ENCODE results near the gene MANBA.
"Not testable (repeated sequence)": the region's sequence is repeated elsewhere in the genome, so short reads cannot be mapped to it uniquely, and the experiment has no call there.

The MANBA gene

DNA sequence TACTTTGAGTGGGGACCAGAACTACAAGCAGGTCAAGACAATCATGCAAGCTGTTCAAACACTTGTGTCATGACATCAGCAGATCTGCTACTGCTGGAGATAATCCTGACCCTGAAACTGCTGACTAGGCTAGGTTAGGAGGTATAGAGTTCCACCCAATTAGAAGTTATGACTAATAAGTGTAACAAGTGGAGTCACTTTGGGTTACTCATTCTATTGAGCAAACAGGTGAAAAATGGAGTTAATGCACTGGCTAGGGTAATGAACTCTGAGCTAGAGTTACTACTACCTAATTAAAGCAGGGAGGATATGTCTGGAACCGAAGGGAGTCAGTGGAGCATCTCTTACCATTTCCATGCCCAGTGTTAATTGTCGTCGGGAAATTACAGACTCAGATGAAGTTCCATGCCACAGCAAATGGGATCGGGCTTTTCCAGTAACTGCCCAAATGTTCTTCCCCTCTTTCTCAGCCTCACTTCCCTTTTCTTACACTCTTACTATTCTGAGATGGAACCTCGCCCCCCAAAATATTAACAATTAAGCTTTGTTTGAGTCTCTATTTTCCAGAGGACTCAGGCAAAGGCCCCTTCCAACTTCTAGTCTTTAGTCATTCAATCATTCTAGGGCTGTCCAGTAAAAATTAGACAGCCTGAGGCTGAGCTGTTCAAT lies 19.8 kb upstream of the MANBA start:
- Mint-ChIP-seq H3K9me3 (ENCODE audit: low read depth) (no peaks in the 10 kb centered on the region), H3K27me3 (no peaks in the 10 kb centered on the region), H3K36me3 (no peaks in the 10 kb centered on the region), H3K4me3 (no peak overlapping the region), H3K4me1 (ENCODE audit: low read depth) (no peaks in the 10 kb centered on the region), H3K27ac (no peak overlapping the region)

DNA sequence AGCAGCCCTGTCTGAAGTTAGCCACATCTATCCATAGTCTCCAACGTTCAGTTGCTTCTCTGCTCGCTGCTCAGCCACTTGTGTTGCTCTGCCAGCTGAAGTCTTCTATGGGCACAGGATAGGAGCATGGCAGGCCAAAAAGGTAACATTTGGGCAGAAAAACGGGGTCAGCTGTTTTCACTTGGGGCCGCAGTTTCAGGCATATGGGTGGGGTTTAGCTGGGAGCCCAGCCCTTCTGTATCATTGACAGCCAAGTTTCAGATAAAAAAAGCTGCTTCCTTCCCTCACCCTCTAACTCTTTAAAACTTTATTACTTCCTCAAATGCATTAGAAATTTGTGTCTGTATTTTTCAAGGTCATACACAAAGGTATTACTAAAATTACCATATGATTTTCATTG lies 18.4 kb upstream of the MANBA start:
- Mint-ChIP-seq H3K4me3 (no peak overlapping the region), H3K27ac (no peak overlapping the region), H3K36me3 (no peaks in the 10 kb centered on the region), H3K4me1 (ENCODE audit: low read depth) (no peaks in the 10 kb centered on the region), H3K9me3 (ENCODE audit: low read depth) (no peaks in the 10 kb centered on the region), H3K27me3 (no peaks in the 10 kb centered on the region)

DNA sequence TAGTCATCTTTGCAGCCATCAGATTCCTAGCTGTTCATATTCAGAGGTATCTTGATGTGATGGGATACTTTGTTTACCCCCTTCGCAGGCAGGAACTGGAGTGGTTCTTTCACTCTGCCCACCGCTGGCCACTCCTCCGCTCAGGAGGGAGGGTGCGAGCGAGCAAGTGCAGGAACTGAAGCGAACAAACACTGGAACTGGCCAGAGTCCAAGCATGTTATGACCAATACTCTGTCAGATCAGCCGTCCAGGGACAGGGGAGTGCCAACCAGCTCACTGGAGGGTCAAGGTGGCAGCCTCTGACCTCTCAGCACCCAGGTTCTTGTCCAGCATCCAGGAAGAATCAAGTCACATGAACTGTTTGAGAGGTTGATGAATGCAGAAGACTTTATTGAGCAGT lies 18.0 kb upstream of the MANBA start:
- Mint-ChIP-seq H3K4me1 (ENCODE audit: low read depth) (no peaks in the 10 kb centered on the region), H3K9me3 (ENCODE audit: low read depth) (no peaks in the 10 kb centered on the region), H3K27me3 (no peaks in the 10 kb centered on the region), H3K4me3 (no peak overlapping the region), H3K27ac (no peak overlapping the region), H3K36me3 (no peaks in the 10 kb centered on the region)

DNA sequence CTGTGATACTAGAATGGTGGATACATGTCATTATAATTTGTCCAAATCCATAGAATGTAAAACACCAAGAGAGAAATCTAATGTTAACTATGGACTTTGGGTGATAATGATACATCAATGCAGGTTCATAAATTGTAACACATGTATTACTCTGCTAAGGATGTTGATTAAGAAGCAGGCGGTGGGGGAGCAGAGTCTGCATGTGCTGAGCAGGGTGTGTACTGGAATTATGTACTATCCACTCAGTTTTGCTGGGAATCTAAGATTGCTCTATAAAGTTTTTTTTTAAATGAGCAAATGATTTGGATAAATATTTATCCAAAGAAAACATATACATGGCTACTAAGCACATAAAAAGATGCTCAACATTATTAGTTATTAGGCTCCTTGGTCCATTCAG lies 15.0 kb upstream of the MANBA start:
- Mint-ChIP-seq H3K36me3 (no peaks in the 10 kb centered on the region), H3K27ac (no peak overlapping the region), H3K9me3 (ENCODE audit: low read depth) (no peaks in the 10 kb centered on the region), H3K27me3 (no peaks in the 10 kb centered on the region), H3K4me3 (no peak overlapping the region), H3K4me1 (ENCODE audit: low read depth) (no peaks in the 10 kb centered on the region)

DNA sequence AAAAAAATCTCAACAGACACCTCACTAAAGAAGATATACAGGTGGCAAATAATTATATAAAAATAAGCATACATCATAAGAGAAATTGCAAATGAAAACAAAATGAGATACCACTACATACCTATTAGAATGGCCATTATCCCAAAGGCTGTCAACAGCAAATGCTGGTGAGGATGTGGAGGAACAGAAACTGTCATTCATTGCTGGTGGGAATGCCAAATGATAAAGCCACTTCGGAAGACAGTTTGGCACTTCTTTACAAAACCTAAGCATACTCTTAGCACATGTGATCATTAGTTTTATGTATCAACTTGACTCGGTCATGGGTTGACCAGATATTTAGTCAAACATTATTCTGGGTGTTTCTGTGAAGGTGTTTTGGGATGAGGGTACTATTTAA lies 13.5 kb upstream of the MANBA start:
- no peak overlapping the region for H3K4me3 Mint-ChIP-seq
- no peaks in the 10 kb centered on the region for H3K27me3 Mint-ChIP-seq
- H3K36me3 Mint-ChIP-seq: no peaks in the 10 kb centered on the region
- no peaks in the 10 kb centered on the region for H3K4me1 Mint-ChIP-seq (ENCODE audit: low read depth)
- H3K27ac Mint-ChIP-seq: no peak overlapping the region
- H3K9me3 Mint-ChIP-seq (ENCODE audit: low read depth): no peaks in the 10 kb centered on the region

DNA sequence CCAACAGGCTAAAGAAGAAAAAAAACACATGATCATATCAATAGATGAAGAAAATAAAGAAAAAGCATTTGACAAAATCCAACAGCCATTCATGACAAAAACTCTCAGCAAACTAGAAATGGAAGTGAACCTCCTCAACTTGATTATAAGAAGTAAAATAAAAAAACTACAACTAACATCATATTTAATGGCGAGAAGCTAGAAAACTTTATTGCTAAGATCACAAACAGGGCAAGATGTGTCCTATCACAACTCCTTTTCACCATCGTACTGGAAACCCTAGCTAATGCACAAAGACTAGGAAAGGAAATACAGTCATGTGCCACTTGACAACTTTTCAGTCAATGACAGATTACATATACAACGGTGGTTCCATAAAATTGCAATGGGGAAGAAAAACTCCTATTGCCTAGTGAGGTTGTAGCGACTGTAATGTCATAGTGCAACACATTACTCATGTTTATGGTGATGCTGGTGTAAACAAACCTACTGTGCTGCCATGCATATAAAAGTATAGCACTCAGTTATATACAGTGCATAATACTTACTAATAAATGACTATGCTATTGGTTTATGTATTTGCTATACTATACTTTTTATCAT lies 12.1 kb upstream of the MANBA start:
- H3K27me3 Mint-ChIP-seq: no peaks in the 10 kb centered on the region

DNA sequence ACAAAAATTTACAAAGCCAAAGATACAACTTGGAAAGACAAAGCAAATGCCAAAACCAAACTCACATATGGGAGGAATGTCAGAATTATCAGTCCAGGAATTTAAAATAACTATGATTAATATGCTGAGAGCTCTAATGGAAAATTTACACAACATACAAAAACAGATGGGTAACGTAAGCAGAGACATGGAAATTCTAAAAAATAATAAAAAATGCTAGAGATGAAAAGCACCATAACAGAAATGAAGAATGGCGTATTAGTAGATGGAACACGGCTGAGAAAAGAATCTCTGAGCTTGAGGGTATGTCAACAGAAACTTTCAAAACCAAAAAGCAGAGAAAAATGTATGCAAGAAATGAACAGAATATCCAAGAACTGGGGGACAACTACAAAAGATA lies 4.1 kb upstream of the MANBA start:
- Mint-ChIP-seq H3K27ac (no peak overlapping the region), H3K27me3 (peaks cover 2% of the 10 kb centered on the region), H3K4me3 (no peak overlapping the region), H3K9me3 (ENCODE audit: low read depth) (no peaks in the 10 kb centered on the region), H3K36me3 (no peaks in the 10 kb centered on the region), H3K4me1 (ENCODE audit: low read depth) (peaks cover 13% of the 10 kb centered on the region)

More for the DNA sequence above, 12.1 kb upstream of the MANBA start:
- no peak overlapping the region for H3K4me3 Mint-ChIP-seq
- no peaks in the 10 kb centered on the region for H3K9me3 Mint-ChIP-seq (ENCODE audit: low read depth)
- no peaks in the 10 kb centered on the region for H3K36me3 Mint-ChIP-seq
- no peaks in the 10 kb centered on the region for H3K4me1 Mint-ChIP-seq (ENCODE audit: low read depth)
- H3K27ac Mint-ChIP-seq: no peak overlapping the region

DNA sequence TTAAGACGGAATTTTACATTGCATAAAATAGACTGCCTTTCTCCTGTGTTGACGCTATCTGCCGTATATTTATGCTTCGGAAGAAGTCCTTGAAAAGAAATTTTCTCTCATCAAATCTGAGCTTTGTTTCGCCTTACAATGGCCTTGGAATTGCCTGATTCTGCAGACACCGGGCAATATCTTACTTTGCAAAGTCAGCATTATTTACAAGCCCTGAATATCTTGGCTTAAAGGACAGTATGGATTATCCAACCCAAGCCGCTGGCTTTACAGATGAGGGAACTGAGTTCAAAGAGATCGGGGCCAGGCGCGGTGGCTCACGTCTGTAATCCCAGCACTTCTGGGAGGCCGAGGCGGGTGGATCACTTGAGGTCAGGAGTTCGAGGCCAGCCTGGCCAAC lies 1.1 kb upstream of the MANBA start:
- peak overlapping the region; percentile 96 for H3K4me3 Mint-ChIP-seq
- H3K36me3 Mint-ChIP-seq: no peaks in the 10 kb centered on the region
- no peak overlapping the region for H3K27ac Mint-ChIP-seq
- no peaks in the 10 kb centered on the region for H3K9me3 Mint-ChIP-seq (ENCODE audit: low read depth)
- peaks cover 38% of the 10 kb centered on the region for H3K4me1 Mint-ChIP-seq (ENCODE audit: low read depth)
- H3K27me3 Mint-ChIP-seq: peaks cover 2% of the 10 kb centered on the region

DNA sequence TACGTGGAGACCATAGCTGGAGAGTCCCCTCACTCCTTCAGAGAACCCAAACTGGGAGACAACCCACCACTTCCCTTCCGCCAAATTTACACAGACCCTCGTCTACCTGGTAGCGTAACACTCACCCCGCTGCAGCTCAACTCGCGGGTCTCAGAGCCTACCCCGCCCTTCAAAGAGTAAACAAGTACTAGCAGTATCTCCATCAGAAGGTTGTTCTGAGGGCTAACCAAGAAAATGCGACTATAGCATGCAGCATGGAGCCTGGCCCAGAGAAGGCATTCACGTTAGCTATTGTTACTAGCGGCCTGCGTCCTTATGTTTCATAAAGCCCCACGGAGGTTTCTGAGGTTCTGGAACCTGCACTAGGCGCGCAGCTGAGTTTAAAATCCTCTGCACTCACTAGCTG lies 531 bp upstream of the MANBA start:
- no peaks in the 10 kb centered on the region for H3K9me3 Mint-ChIP-seq (ENCODE audit: low read depth)
- H3K27me3 Mint-ChIP-seq: peaks cover 2% of the 10 kb centered on the region
- H3K4me1 Mint-ChIP-seq (ENCODE audit: low read depth): peaks cover 38% of the 10 kb centered on the region
- H3K36me3 Mint-ChIP-seq: no peaks in the 10 kb centered on the region
- peak overlapping the region; percentile 96 for H3K4me3 Mint-ChIP-seq
- H3K27ac Mint-ChIP-seq: peak overlapping the region; percentile 78

DNA sequence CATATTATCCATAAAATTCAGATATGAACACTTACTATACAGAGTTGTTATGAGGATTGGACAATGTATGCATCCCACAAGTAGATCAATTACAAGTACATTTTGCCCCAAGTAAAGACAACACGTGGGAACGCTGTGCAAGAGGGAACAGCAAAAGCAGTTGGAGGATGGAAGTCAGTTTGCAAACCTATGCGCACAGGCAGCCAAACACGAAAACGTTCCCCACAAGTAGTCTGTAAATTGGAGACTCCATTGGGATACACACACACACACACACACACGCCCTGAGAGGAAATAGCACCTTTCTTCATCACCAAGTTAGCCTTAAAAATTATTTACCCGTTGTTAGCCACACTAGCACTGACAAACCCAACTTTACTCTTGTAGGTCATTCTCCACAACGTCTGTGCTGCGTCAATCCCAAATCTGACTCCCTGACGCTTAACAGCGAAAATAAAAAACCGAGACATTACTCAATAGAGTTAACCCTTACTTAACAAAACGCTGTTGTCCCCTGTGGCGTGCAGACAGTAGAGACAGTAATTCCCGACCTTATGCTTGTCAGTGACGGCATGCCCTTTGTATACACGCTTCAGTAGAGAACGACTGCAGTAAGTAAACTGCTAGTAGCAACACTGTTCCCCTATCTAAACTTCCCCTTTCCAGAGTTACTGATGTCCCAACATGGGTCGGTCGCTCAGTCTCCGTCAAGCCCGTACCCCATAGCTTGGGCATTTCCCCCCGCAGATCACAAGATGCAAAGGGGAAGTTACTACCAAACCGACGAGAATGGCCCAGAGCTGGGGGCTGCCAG lies 730 bp downstream of the MANBA start:
- H3K4me1 Mint-ChIP-seq (ENCODE audit: low read depth): peaks cover 38% of the 10 kb centered on the region

DNA sequence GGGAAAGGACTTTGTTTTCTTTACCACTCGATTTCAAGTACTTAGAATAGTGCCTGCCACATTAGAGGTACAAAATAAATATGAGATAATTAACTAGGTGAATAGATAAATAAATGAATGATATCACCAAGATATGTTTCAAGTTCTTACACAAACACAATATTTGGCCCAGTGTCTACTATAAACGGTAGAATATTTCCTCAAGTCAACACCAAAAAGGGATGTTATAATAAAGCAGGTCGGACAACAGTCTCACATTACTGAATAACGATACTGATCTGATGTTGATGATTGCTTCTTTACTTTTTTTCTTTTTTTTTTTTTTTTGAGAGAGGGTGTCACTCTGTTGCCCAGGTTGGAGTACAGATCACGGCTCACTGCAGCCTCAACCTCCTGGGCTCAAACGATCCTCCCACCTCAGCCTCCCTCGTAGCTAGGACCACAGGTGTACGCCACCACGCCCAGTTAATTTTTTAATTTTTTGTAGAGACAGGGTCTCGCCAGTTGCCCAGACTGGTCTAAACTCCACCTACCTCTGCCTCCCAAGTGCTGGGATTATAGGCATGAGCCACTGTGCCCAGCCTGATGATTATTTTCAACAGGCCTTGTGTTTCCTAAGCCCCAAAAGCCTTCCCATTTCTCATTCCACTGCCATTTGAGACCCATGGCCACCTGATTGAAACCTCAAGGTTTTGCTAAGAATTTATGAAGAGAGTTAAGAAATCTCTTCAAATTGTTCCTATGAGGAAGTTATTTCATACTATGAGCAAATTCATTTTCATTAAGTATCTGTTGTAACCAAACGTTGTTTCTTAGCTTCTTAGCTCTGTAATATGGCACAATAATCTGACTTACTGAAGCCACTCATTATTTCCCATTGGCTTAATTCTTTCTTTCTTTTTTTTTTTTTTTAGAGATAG lies 2.3 kb downstream of the MANBA start:
- H3K27ac Mint-ChIP-seq: no peak overlapping the region
- peaks cover 38% of the 10 kb centered on the region for H3K4me1 Mint-ChIP-seq (ENCODE audit: low read depth)
- peaks cover 2% of the 10 kb centered on the region for H3K36me3 Mint-ChIP-seq
- no peaks in the 10 kb centered on the region for H3K27me3 Mint-ChIP-seq
- no peak overlapping the region for H3K4me3 Mint-ChIP-seq
- no peaks in the 10 kb centered on the region for H3K9me3 Mint-ChIP-seq (ENCODE audit: low read depth)

More for the DNA sequence above, 730 bp downstream of the MANBA start:
- peak overlapping the region; percentile 96 for H3K4me3 Mint-ChIP-seq
- peaks cover 2% of the 10 kb centered on the region for H3K27me3 Mint-ChIP-seq
- no peaks in the 10 kb centered on the region for H3K9me3 Mint-ChIP-seq (ENCODE audit: low read depth)
- peak overlapping the region; percentile 91 for H3K27ac Mint-ChIP-seq
- H3K36me3 Mint-ChIP-seq: peaks cover under 1% of the 10 kb centered on the region

DNA sequence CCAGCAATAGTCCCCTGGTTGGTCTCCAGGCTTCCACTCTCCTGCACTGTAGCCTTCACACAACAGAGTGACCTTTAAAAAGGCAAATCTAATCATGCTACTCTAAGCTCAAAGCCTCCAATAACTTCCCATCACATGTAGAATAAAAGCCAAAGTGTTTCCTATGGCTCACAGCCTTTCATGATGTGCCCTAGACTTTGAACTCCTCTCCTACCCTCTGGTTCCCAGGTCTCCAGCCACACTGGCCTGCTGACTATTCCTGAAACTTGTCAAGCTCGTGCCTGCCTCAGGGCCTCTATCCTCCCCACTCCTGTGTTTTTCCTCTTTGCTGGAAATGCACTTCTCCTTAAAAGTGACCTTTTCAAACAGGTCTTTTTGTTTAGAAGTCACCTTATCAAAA lies 3.1 kb downstream of the MANBA start:
- no peak overlapping the region for H3K4me3 Mint-ChIP-seq
- no peak overlapping the region for H3K27ac Mint-ChIP-seq
- no peaks in the 10 kb centered on the region for H3K9me3 Mint-ChIP-seq (ENCODE audit: low read depth)
- peaks cover 38% of the 10 kb centered on the region for H3K4me1 Mint-ChIP-seq (ENCODE audit: low read depth)
- no peaks in the 10 kb centered on the region for H3K27me3 Mint-ChIP-seq
- peaks cover 2% of the 10 kb centered on the region for H3K36me3 Mint-ChIP-seq

DNA sequence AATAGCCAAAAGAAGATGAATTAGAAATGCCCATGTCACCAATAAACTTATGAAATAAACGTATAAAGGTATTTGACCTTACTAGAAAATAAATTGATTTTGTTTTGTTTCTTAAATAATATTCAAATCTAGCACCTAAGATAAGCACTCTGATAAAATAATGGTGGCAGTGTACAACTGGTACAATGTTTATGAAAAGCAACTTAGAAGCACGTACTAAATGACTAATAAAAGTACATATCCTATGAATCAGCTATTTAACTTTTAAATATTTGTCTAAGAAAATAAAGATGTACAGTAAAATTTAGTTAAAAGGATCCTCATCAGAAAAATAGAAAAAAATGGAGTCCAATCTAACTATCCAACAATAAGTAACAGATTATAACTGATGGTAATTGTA lies 6.7 kb downstream of the MANBA start:
- Mint-ChIP-seq H3K36me3 (peaks cover 8% of the 10 kb centered on the region), H3K4me3 (no peak overlapping the region), H3K27ac (no peak overlapping the region), H3K27me3 (no peaks in the 10 kb centered on the region), H3K9me3 (ENCODE audit: low read depth) (no peaks in the 10 kb centered on the region), H3K4me1 (ENCODE audit: low read depth) (peaks cover 16% of the 10 kb centered on the region)

DNA sequence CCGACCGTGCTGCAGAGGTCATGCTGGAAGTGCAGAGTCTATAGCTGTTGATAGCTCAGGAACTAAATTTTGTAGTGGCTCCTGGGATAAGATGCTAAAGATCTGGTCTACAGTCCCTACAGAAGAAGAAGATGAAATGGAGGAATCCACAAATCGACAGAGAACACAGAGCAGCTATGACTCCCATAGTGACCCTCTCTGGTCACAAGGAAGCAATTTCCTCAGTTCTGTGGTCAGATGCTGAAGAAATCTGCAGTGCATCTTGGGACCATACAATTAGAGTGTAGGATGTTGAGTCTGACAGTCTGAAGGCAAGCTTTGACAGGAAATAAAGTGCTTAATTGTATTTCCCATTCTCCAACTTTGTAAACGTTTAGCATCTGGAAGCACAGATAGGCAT lies 8.8 kb downstream of the MANBA start:
- no peak overlapping the region for H3K27ac Mint-ChIP-seq
- no peaks in the 10 kb centered on the region for H3K27me3 Mint-ChIP-seq
- H3K9me3 Mint-ChIP-seq (ENCODE audit: low read depth): no peaks in the 10 kb centered on the region
- peaks cover 14% of the 10 kb centered on the region for H3K36me3 Mint-ChIP-seq
- H3K4me3 Mint-ChIP-seq: no peak overlapping the region
- H3K4me1 Mint-ChIP-seq (ENCODE audit: low read depth): no peaks in the 10 kb centered on the region

DNA sequence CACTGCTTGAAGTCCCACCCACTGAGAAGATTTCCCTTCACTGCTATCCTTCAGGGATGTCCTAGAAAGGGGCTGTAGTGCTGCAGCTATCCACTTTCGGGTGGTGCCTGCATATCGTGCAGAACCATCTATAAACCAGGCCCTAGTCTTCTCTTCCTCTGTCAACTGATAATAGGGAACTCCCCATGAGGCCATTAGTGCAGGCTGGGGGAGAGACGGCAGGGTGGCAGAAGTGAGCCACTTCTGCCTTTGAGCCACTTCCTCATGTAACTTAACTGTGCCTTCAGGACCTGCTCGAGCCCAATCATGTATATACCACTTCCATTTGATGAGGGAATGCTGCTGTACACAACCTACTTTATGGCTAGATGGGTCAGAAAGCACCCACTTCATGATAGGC lies 17.4 kb downstream of the MANBA start:
- not testable (repeated sequence) for H3K27ac Mint-ChIP-seq; H3K27me3 Mint-ChIP-seq; H3K4me3 Mint-ChIP-seq; H3K9me3 Mint-ChIP-seq (ENCODE audit: low read depth)
- H3K36me3 Mint-ChIP-seq: peaks cover 43% of the 10 kb centered on the region
- H3K4me1 Mint-ChIP-seq (ENCODE audit: low read depth): peaks cover 17% of the 10 kb centered on the region
